ENCODE measurements around the gene ELK3. TPM values are rescaled to one million over a fixed set of nuclear protein-coding genes. Genes with fewer than 3 reads are reported as not detected.

The ELK3 gene
- total and polyA plus RNA-seq, 7 donors = 2.3 to 23.8 (median 15.7) TPM

DNA sequence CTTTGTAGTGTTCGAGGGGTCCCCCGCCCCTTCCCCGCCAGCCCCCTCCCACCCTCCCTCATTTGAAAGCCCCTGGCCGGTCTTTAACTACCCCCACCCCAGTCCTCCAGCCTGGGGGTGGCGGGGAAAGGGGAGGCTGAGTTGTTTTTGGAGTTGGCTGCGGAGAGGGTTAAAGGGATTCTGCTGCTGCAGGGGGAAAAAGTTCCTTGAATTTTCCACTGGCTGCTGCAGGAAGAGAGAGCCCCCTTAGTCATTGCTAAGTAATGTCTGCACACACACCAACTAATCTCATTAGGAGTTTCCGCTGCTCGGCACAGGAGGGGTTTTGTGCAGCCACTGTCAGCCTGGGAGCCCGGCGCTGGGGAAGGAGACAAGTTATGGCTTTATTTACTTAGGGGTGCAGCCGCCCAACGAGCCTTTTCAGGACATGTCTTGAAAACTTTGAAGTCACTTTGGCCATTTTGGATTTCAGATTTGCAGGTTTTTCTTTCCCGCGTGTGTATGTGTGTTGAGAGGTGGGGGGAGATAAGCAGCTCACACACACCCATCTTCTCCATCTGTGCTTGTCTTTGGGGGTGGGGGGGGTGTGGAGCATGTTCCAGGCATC is 1.8 kb downstream of the ELK3 start:
- peak overlapping the region; percentile 52 to 85 (median 72) for H3K4me3 ChIP-seq
- 13 to 36% methylated on average over 14 of the region's 14 CpGs for WGBS, 2 donors

DNA sequence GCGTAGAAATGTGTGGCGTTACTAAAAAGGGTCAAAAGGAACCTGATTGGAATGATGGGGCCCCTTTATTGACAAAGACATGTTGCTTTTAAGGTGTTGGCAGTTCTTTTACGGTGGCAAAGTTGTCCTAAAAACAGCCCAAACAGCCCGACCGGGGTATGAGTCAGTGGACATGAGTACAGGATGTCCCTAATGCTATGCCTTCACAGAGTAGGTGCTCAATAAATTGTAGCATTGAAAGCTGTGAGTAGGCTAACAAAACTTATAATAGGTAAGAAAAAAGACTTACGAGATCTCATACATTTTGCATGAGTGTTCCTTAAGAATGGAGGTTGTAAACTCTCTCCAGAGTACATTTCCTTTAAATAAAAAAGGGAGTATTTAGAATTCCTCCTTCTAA is 2.6 kb downstream of the ELK3 start:
- no peaks in the 10 kb centered on the region for H3K27me3 ChIP-seq
- no peak for DNase-seq
- no peak for TF ChIP-seq POLR2A (IDR thresholded peaks at IDR 0.05)
- no peak for TF ChIP-seq EP300 (IDR thresholded peaks at IDR 0.05)
- peak in 1 of 4 donors; percentile 42 for TF ChIP-seq POLR2AphosphoS5 (IDR thresholded peaks at IDR 0.05)
- TF ChIP-seq, protein P1, sequence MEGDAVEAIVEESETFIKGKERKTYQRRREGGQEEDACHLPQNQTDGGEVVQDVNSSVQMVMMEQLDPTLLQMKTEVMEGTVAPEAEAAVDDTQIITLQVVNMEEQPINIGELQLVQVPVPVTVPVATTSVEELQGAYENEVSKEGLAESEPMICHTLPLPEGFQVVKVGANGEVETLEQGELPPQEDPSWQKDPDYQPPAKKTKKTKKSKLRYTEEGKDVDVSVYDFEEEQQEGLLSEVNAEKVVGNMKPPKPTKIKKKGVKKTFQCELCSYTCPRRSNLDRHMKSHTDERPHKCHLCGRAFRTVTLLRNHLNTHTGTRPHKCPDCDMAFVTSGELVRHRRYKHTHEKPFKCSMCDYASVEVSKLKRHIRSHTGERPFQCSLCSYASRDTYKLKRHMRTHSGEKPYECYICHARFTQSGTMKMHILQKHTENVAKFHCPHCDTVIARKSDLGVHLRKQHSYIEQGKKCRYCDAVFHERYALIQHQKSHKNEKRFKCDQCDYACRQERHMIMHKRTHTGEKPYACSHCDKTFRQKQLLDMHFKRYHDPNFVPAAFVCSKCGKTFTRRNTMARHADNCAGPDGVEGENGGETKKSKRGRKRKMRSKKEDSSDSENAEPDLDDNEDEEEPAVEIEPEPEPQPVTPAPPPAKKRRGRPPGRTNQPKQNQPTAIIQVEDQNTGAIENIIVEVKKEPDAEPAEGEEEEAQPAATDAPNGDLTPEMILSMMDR (IDR thresholded peaks at IDR 0.05) = no peak
- no peaks in the 10 kb centered on the region for H3K36me3 ChIP-seq
- intact Hi-C loops (cut with DNase I) = loop anchor here (1.0 kb wide), 1 partner anchor 204 kb away; the partner anchor contains the start of gene CDK17
- H3K4me1 ChIP-seq = peaks cover 0 to 40% (median 23%) of the 10 kb centered on the region in 4 donors
- peak overlapping the region in 2 of 4 donors; percentile 71 to 85 for H3K4me3 ChIP-seq
- no peaks in the 10 kb centered on the region for H3K9me3 ChIP-seq
- peak overlapping the region; percentile 81 to 88 (median 84) for H3K27ac ChIP-seq
- 71 to 77% methylated on average over 6 of the region's 6 CpGs for WGBS, 2 donors

More for the DNA sequence above, 1.8 kb downstream of the ELK3 start:
- peak overlapping the region; percentile 81 to 88 (median 84) for H3K27ac ChIP-seq
- peaks cover 0 to 40% (median 23%) of the 10 kb centered on the region in 4 donors for H3K4me1 ChIP-seq
- intact Hi-C loops (cut with DNase I) = loop anchor here (1.0 kb wide), 1 partner anchor 204 kb away; the partner anchor contains the start of gene CDK17
- H3K36me3 ChIP-seq = no peaks in the 10 kb centered on the region
- no peaks in the 10 kb centered on the region for H3K27me3 ChIP-seq
- DNase-seq = no peak
- no peak for TF ChIP-seq POLR2A (IDR thresholded peaks at IDR 0.05)
- TF ChIP-seq POLR2AphosphoS5 (IDR thresholded peaks at IDR 0.05) = peak in 1 of 4 donors; percentile 5
- no peaks in the 10 kb centered on the region for H3K9me3 ChIP-seq

DNA sequence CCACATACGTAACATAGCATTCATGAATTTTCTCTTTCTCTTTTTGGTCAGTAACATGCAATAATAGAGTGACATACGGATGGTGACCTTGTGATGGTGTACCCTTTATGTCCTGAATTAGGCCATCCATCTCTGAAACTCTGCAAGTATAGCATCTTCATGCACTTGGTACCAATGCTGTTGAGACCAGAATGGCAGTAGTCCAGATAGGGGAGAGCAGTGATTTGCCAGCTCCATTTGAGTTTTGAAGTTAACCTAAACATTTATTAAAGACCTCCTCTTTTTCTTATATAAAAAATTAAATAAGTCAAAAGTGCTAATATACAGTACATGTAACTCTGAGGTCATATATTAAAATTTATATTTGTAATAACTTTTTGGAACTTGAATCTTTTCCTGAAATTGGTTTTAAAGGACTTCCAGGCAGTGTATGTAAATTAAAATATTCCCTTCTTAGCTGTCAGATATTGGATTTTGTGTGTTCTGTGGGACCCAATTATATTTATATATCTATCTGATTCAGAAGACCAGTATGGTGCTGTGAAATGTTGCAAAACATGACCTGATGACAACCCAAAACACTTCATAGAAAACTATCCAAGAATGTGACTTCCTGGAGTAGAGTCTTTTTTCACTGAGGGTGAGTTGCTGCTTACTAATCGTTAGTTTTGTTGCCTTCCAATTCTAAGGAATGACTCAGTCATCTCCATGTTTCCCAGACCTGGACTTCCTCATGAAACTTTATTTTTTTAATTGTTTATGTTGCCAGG is 3.5 kb downstream of the ELK3 start:
- no peaks in the 10 kb centered on the region for H3K27me3 ChIP-seq
- intact Hi-C loops (cut with DNase I) = no loop called here
- peak overlapping the region; percentile 81 to 88 (median 84) for H3K27ac ChIP-seq
- H3K9me3 ChIP-seq = no peaks in the 10 kb centered on the region
- DNase-seq = no peak
- no peaks in the 10 kb centered on the region for H3K36me3 ChIP-seq
- 46 to 50% methylated on average over 3 of the region's 3 CpGs for WGBS, 2 donors
- H3K4me1 ChIP-seq = peaks cover 0 to 40% (median 23%) of the 10 kb centered on the region in 4 donors
- H3K4me3 ChIP-seq = no peak overlapping the region
- TF ChIP-seq POLR2AphosphoS5 (IDR thresholded peaks at IDR 0.05) (peak in 2 of 4 donors; percentile 37 to 80), EP300 (IDR thresholded peaks at IDR 0.05) (peak in 1 of 4 donors; percentile 20)
- TF ChIP-seq, protein P1 (IDR thresholded peaks at IDR 0.05) = no peak

DNA sequence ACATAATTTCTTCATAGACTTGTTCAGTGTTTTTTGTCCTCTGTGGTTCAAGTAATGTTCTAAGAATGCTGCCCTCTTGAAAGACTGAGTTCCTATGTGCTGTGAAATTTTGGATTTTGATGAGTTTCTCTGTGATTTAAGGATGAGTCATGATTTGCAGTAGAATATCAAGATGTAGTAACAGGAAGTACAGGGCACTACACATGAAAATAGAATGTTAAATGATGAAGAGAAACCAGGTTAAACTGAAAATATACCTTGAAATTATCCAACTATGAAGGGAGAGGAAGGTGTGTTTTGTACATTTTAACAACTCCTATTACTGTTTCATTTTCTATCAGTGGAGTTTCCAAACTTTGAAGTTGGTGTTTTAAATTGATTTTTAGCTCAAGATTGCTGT is 4.8 kb downstream of the ELK3 start:
- Histone ChIP-seq H3K27ac (peak overlapping the region in 3 of 4 donors; percentile 81 to 88 (median 87)), H3K27me3 (no peaks in the 10 kb centered on the region), H3K36me3 (no peaks in the 10 kb centered on the region), H3K9me3 (no peaks in the 10 kb centered on the region), H3K4me1 (peaks cover 0 to 38% (median 21%) of the 10 kb centered on the region in 4 donors), H3K4me3 (no peak overlapping the region)
- no peak for DNase-seq
- intact Hi-C loops (cut with DNase I) = no loop called here
- TF ChIP-seq POLR2AphosphoS5 (IDR thresholded peaks at IDR 0.05) (peak in 1 of 4 donors; percentile 50), POLR2A (IDR thresholded peaks at IDR 0.05) (no peak)

DNA sequence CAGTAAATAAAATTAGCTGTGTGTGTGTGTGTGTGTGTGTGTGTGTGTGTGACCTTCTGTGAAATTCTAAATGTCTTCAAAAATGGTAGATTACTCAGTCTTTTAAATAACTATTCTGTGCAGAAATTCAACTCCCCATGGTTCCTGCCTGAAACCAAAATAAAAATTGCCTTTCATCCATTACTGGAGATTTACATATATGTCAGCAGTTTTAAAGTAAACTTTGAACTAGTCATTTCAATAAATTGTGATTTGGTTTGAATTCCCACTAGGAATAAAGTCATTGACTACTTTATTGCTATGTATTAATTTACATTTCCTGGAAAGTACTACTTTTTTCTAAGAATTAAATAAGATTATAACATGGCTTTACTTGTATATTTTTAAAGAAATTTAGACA is 5.3 kb downstream of the ELK3 start:
- intact Hi-C loops (cut with DNase I) = no loop called here
- H3K9me3 ChIP-seq = no peaks in the 10 kb centered on the region
- no peaks in the 10 kb centered on the region for H3K36me3 ChIP-seq
- no peak for DNase-seq
- H3K27me3 ChIP-seq = no peaks in the 10 kb centered on the region
- peaks cover 0 to 38% (median 21%) of the 10 kb centered on the region in 4 donors for H3K4me1 ChIP-seq
- peak overlapping the region in 3 of 4 donors; percentile 81 to 88 (median 87) for H3K27ac ChIP-seq
- TF ChIP-seq EP300 (IDR thresholded peaks at IDR 0.05) (no peak), POLR2A (IDR thresholded peaks at IDR 0.05) (no peak), POLR2AphosphoS5 (IDR thresholded peaks at IDR 0.05) (no peak)
- TF ChIP-seq, protein P1 (IDR thresholded peaks at IDR 0.05) = no peak
- H3K4me3 ChIP-seq = no peak overlapping the region
